ENCODE data around the gene CENPA. TPM values are rescaled to one million over a fixed set of nuclear protein-coding genes. Genes with fewer than 3 reads are reported as not detected.
A peak's percentile ranks its signal among the peaks of the same experiment; 100 is the strongest.
"Not testable (repeated sequence)": the region's sequence is repeated elsewhere in the genome, so short reads cannot be mapped to it uniquely, and the experiment has no call there.

The CENPA gene
- total and polyA plus RNA-seq, 3 donors from 2014 or later = 2.8 to 5.8 (median 5.0) TPM

GRCh38 chr2:26786207-26787028 is 562 bp downstream of the CENPA start:
- intact Hi-C loops (cut with DNase I; ENCODE audit: low total_unique reads) = no loop called here
- WGBS, 2 donors = 2 to 7% methylated on average over 15 to 51 of the region's 55 CpGs

GRCh38 chr2:26792720-26793119 is 6.9 kb downstream of the CENPA start:
- Histone ChIP-seq H3K4me3 (no peak overlapping the region), H3K27ac (no peak overlapping the region), H3K9me3 (no peaks in the 10 kb centered on the region), H3K36me3 (ENCODE audit: low read depth, missing control alignments) (no peaks in the 10 kb centered on the region), H3K4me1 (no peaks in the 10 kb centered on the region), H3K27me3 (no peaks in the 10 kb centered on the region)
- 69 to 96% methylated on average over 3 of the region's 3 CpGs for WGBS, 2 donors
- DNase-seq = no peak
- TF ChIP-seq POLR2A (IDR thresholded peaks at IDR 0.05) = no peak
- TF ChIP-seq CTCF (IDR thresholded peaks at IDR 0.05) = no peak
- intact Hi-C loops (cut with DNase I; ENCODE audit: low total_unique reads) = no loop called here

More at GRCh38 chr2:26786207-26787028, 562 bp downstream of the CENPA start:
- no peaks in the 10 kb centered on the region for H3K27me3 ChIP-seq
- H3K9me3 ChIP-seq = no peaks in the 10 kb centered on the region
- no peak for TF ChIP-seq CTCF (IDR thresholded peaks at IDR 0.05)
- no peak for TF ChIP-seq POLR2A (IDR thresholded peaks at IDR 0.05)
- H3K36me3 ChIP-seq (ENCODE audit: low read depth, missing control alignments) = no peaks in the 10 kb centered on the region
- no peaks in the 10 kb centered on the region for H3K4me1 ChIP-seq
- H3K4me3 ChIP-seq = peak overlapping the region; percentile 64 to 67
- DNase-seq = no peak
- no peak overlapping the region for H3K27ac ChIP-seq

- no peaks in the 10 kb centered on the region for H3K27me3 ChIP-seq
- H3K4me3 ChIP-seq = no peak overlapping the region
- TF ChIP-seq POLR2A (IDR thresholded peaks at IDR 0.05) = no peak
- no peak for TF ChIP-seq CTCF (IDR thresholded peaks at IDR 0.05)
- H3K4me1 ChIP-seq = no peaks in the 10 kb centered on the region
- no peaks in the 10 kb centered on the region for H3K36me3 ChIP-seq (ENCODE audit: low read depth, missing control alignments)
- no peak for DNase-seq
- 90% methylated on average over 3 of the region's 3 CpGs for WGBS, 2 donors
- H3K27ac ChIP-seq = no peak overlapping the region
- intact Hi-C loops (cut with DNase I; ENCODE audit: low total_unique reads) = no loop called here
- H3K9me3 ChIP-seq = no peaks in the 10 kb centered on the region
These were observed 7.7 kb downstream of the CENPA start for GRCh38 chr2:26793518-26793917.

- DNase-seq; H3K4me1 ChIP-seq; H3K4me3 ChIP-seq; intact Hi-C loops (cut with DNase I; ENCODE audit: low total_unique reads); H3K27ac ChIP-seq; H3K27me3 ChIP-seq; H3K36me3 ChIP-seq (ENCODE audit: low read depth, missing control alignments); H3K9me3 ChIP-seq: not testable (repeated sequence)
- WGBS, 2 donors = 92 to 96% methylated on average over 14 to 17 of the region's 17 CpGs
These were observed 9.3 kb downstream of the CENPA start for GRCh38 chr2:26795135-26795534.

- DNase-seq = no peak
- no peak overlapping the region for H3K27ac ChIP-seq
- intact Hi-C loops (cut with DNase I; ENCODE audit: low total_unique reads) = no loop called here
- H3K4me1 ChIP-seq = no peaks in the 10 kb centered on the region
- TF ChIP-seq CTCF (IDR thresholded peaks at IDR 0.05) = no peak
- TF ChIP-seq POLR2A (IDR thresholded peaks at IDR 0.05) = no peak
- 74 to 94% methylated on average over 4 of the region's 4 CpGs for WGBS, 2 donors
- no peaks in the 10 kb centered on the region for H3K9me3 ChIP-seq
- no peaks in the 10 kb centered on the region for H3K36me3 ChIP-seq (ENCODE audit: low read depth, missing control alignments)
- no peak overlapping the region for H3K4me3 ChIP-seq
- H3K27me3 ChIP-seq = no peaks in the 10 kb centered on the region
These were observed 15.5 kb downstream of the CENPA start for GRCh38 chr2:26801328-26801727.
